Measurements from ENCODE around the gene ZCWPW1.

ZCWPW1 gene

DNA sequence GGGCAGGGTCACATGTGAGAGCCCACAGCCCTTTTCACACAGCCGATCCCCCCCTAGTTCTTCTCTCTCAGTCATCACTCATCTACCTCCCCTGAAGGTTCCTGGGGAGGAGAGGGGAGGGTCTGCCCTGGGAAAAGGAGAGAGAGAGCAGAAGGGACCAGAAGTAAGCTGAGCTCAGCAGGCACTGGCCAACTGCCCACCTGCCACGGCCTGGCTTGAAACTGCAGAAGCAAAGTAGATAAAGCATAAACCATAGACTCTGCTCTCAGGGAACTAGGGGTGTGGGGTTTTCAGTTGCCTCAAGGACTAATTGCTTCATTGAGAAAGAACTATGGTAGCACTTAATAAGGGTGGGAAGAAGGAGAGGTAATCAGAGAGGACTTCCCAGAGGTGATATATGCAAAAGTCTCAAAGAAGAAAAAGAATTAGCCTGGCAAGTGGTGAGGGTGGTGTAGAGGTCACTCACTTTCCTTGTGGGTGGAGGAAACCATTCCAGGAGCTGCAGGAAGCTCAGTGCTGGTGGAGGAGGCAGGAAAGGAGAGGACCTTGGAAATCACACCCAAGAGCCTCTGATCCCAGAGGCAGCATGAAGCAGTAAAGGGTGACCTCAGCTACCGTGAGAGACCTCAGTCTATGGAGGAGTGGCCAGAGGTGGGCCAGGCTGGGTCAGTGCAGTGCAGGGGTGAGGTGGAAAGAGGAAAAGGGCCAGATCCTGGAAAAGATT lies 38.1 kb downstream of the ZCWPW1 start:
- no peak overlapping the region for H3K9ac ChIP-seq (ENCODE audit: low read length)
- H3K4me2 ChIP-seq (ENCODE audit: low read length): no peak overlapping the region
- H3K79me2 ChIP-seq (ENCODE audit: insufficient read depth, low read length): no peaks in the 10 kb centered on the region
- no peaks in the 10 kb centered on the region for H3F3A ChIP-seq (ENCODE audit: insufficient read depth, low read length)
- H3K4me1 ChIP-seq (ENCODE audit: insufficient read depth, low read length, severe bottlenecking): no peaks in the 10 kb centered on the region
- H4K20me1 ChIP-seq (ENCODE audit: insufficient read depth, low read length): no peaks in the 10 kb centered on the region
- no peak overlapping the region for H3K4me3 ChIP-seq (ENCODE audit: low read depth, low read length, poor library complexity, severe bottlenecking)
- no peak for TF ChIP-seq EZH2 (IDR thresholded peaks at IDR 0.05; ENCODE audit: borderline replicate concordance, low read length)
- TF ChIP-seq, protein P1, sequence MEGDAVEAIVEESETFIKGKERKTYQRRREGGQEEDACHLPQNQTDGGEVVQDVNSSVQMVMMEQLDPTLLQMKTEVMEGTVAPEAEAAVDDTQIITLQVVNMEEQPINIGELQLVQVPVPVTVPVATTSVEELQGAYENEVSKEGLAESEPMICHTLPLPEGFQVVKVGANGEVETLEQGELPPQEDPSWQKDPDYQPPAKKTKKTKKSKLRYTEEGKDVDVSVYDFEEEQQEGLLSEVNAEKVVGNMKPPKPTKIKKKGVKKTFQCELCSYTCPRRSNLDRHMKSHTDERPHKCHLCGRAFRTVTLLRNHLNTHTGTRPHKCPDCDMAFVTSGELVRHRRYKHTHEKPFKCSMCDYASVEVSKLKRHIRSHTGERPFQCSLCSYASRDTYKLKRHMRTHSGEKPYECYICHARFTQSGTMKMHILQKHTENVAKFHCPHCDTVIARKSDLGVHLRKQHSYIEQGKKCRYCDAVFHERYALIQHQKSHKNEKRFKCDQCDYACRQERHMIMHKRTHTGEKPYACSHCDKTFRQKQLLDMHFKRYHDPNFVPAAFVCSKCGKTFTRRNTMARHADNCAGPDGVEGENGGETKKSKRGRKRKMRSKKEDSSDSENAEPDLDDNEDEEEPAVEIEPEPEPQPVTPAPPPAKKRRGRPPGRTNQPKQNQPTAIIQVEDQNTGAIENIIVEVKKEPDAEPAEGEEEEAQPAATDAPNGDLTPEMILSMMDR (IDR thresholded peaks at IDR 0.05; ENCODE audit: low read length): no peak
- H3K27ac ChIP-seq (ENCODE audit: low read depth, low read length, poor library complexity, severe bottlenecking): no peak overlapping the region
- H3K27me3 ChIP-seq (ENCODE audit: insufficient read depth, low read length): peaks cover 10% of the 10 kb centered on the region
- H3K9me2 ChIP-seq (ENCODE audit: low read depth, low read length): no peaks in the 10 kb centered on the region
- H3K36me3 ChIP-seq (ENCODE audit: insufficient read depth, low read length): no peaks in the 10 kb centered on the region
- H2AFZ ChIP-seq (ENCODE audit: low read length): no peak overlapping the region
- H3K9me3 ChIP-seq (ENCODE audit: low read length): no peaks in the 10 kb centered on the region

DNA sequence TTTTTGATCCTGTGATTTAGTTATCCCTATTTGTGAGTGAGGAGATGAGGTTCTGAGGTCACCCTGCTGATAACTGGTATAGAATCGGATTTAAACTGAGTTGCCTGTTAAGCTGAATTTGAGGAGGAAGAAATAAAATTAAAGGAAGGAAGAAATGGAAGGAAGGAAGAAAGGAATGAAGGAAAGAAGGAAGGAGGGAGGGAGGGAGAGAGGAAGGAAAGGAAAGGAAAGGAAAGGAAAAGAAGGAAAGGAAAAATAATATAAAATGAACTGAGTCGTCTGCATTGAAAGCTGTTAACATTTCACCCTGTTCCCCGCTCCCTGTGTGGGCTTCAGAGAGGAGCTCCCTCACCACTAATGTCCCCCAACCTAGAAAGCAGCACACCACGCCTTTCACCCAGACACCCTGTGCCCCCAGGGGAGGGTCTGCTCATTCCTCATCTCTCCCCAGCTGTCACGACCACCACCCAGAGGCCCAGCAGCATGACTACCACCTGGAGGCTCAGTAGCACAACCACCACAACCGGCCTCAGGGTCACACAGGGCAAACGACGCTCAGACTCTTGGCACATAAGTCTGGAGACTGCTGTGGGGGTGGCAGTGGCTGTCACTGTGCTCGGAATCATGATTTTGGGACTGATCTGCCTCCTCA lies 38.9 kb downstream of the ZCWPW1 start:
- Histone ChIP-seq H3K79me2 (ENCODE audit: insufficient read depth, low read length) (no peaks in the 10 kb centered on the region), H4K20me1 (ENCODE audit: insufficient read depth, low read length) (no peaks in the 10 kb centered on the region), H3K9ac (ENCODE audit: low read length) (no peak overlapping the region), H3K27ac (ENCODE audit: low read depth, low read length, poor library complexity, severe bottlenecking) (no peak overlapping the region), H3K27me3 (ENCODE audit: insufficient read depth, low read length) (peaks cover 10% of the 10 kb centered on the region), H2AFZ (ENCODE audit: low read length) (no peak overlapping the region), H3K4me2 (ENCODE audit: low read length) (no peak overlapping the region), H3K36me3 (ENCODE audit: insufficient read depth, low read length) (no peaks in the 10 kb centered on the region), H3K9me3 (ENCODE audit: low read length) (no peaks in the 10 kb centered on the region), H3K4me3 (ENCODE audit: low read depth, low read length, poor library complexity, severe bottlenecking) (no peak overlapping the region), H3K9me2 (ENCODE audit: low read depth, low read length) (no peaks in the 10 kb centered on the region), H3K4me1 (ENCODE audit: insufficient read depth, low read length, severe bottlenecking) (no peaks in the 10 kb centered on the region), H3F3A (ENCODE audit: insufficient read depth, low read length) (no peaks in the 10 kb centered on the region)
- no peak for TF ChIP-seq EZH2 (IDR thresholded peaks at IDR 0.05; ENCODE audit: borderline replicate concordance, low read length)
- TF ChIP-seq, protein P1 (IDR thresholded peaks at IDR 0.05; ENCODE audit: low read length): no peak

DNA sequence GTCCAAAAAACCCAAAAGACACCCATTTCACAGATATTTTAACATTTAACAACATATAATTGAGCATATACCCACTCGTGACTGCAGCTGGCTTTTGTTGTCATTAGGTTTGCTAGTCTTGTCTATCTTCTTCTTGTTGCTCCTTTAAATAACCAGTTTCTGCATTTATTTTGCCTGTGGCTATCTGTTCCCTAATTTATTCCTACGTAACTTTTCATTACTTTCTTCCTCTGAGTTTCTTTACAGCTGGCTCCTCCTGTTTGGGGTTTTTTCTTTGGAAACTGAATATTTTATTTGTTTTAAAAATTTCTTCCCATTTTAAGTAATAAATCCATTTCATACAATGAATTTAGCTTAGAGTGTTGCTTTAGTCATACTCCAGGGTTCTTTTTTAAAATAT lies 40.8 kb downstream of the ZCWPW1 start:
- no peaks in the 10 kb centered on the region for H4K20me1 ChIP-seq (ENCODE audit: insufficient read depth, low read length)
- no peaks in the 10 kb centered on the region for H3F3A ChIP-seq (ENCODE audit: insufficient read depth, low read length)
- H2AFZ ChIP-seq (ENCODE audit: low read length): no peak overlapping the region
- no peaks in the 10 kb centered on the region for H3K79me2 ChIP-seq (ENCODE audit: insufficient read depth, low read length)
- peaks cover 11% of the 10 kb centered on the region; the same call in 1 of the 2 replicates for H3K27me3 ChIP-seq (ENCODE audit: insufficient read depth, low read length)
- H3K27ac ChIP-seq (ENCODE audit: low read depth, low read length, poor library complexity, severe bottlenecking): no peak overlapping the region
- TF ChIP-seq EZH2 (IDR thresholded peaks at IDR 0.05; ENCODE audit: borderline replicate concordance, low read length): no peak
- TF ChIP-seq, protein P1 (IDR thresholded peaks at IDR 0.05; ENCODE audit: low read length): no peak
- H3K36me3 ChIP-seq (ENCODE audit: insufficient read depth, low read length): no peaks in the 10 kb centered on the region
- H3K9ac ChIP-seq (ENCODE audit: low read length): no peak overlapping the region
- H3K9me2 ChIP-seq (ENCODE audit: low read depth, low read length): no peaks in the 10 kb centered on the region
- no peak overlapping the region for H3K4me3 ChIP-seq (ENCODE audit: low read depth, low read length, poor library complexity, severe bottlenecking)
- H3K4me1 ChIP-seq (ENCODE audit: insufficient read depth, low read length, severe bottlenecking): no peaks in the 10 kb centered on the region
- H3K9me3 ChIP-seq (ENCODE audit: low read length): no peaks in the 10 kb centered on the region
- H3K4me2 ChIP-seq (ENCODE audit: low read length): no peak overlapping the region
